Ascending aorta (tissue), 2 donors: ENCODE data around the gene COL26A1. TPM values are rescaled to one million over a fixed set of nuclear protein-coding genes. Genes with fewer than 3 reads are reported as not detected.

ENCODE experiments used
- DNase-seq, 2 donors: peaks; one replicate each; pipeline ENCODE4 v3.0.0-alpha.2; 2019; ENCODE audit warnings: low spot score in 2 of 2
- H3K27ac ChIP-seq, 2 donors: fragments of 200-600 bp; sonication (generic); one replicate each; pipeline ENCODE4 v1.5.1; 2016 to 2017; ENCODE audit warnings: mild to moderate bottlenecking in 1 of 2
- H3K27me3 ChIP-seq: fragments of 200-600 bp; sonication (generic); one replicate; pipeline ENCODE4 v1.5.1; 2017
- H3K36me3 ChIP-seq, 2 donors: fragments of 200-600 bp; sonication (generic); one replicate each; pipeline ENCODE4 v1.5.1; 2016
- H3K4me1 ChIP-seq, 2 donors: fragments of 200-600 bp; sonication (generic); one replicate each; pipeline ENCODE4 v1.5.1; 2016 to 2017; ENCODE audit warnings: mild to moderate bottlenecking in 1 of 2
- H3K4me3 ChIP-seq, 2 donors: fragments of 200-600 bp; sonication (generic); one replicate each; pipeline ENCODE4 v1.5.1; 2016 to 2017; ENCODE audit warnings: mild to moderate bottlenecking in 1 of 2
- H3K9me3 ChIP-seq, 2 donors: fragments of 200-600 bp; sonication (generic); one replicate each; pipeline ENCODE4 v1.5.1; 2016
- intact Hi-C: fragments of 100-400 bp; cut with DNase I; formaldehyde crosslinking; loops from one replicate; pipeline ENCODE4 v1.15.1; 2023
- total RNA-seq: library from RNA; depleted of rRNA; stranded (reverse); fragments of >200 nt; gene quantifications from one replicate; pipeline ENCODE4 v1.1.0, GENCODE V29; 2016
- TF ChIP-seq, protein P1 (sequence below), 3 experiments: fragments of 200-600 bp in 2 of 3; fragments of 450-650 bp in 1 of 3; sonication (generic) in 2 of 3; IDR thresholded peaks; one replicate each; pipeline ENCODE4 v1.5.1; 2016 to 2019; ENCODE audit warnings: antibody characterized with exemption in 3 of 3, mild to moderate bottlenecking in 1 of 3, moderate library complexity in 1 of 3

The COL26A1 gene
- total RNA-seq, 1 donor from 2014 or later: not detected

- no peaks in the 10 kb centered on the region for H3K27me3 ChIP-seq
- H3K4me1 ChIP-seq: no peaks in the 10 kb centered on the region
- TF ChIP-seq, protein P1, sequence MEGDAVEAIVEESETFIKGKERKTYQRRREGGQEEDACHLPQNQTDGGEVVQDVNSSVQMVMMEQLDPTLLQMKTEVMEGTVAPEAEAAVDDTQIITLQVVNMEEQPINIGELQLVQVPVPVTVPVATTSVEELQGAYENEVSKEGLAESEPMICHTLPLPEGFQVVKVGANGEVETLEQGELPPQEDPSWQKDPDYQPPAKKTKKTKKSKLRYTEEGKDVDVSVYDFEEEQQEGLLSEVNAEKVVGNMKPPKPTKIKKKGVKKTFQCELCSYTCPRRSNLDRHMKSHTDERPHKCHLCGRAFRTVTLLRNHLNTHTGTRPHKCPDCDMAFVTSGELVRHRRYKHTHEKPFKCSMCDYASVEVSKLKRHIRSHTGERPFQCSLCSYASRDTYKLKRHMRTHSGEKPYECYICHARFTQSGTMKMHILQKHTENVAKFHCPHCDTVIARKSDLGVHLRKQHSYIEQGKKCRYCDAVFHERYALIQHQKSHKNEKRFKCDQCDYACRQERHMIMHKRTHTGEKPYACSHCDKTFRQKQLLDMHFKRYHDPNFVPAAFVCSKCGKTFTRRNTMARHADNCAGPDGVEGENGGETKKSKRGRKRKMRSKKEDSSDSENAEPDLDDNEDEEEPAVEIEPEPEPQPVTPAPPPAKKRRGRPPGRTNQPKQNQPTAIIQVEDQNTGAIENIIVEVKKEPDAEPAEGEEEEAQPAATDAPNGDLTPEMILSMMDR (IDR thresholded peaks at IDR 0.05): no peak
- H3K36me3 ChIP-seq: no peaks in the 10 kb centered on the region
- no peaks in the 10 kb centered on the region for H3K9me3 ChIP-seq
- intact Hi-C loops: no loop called here
- H3K27ac ChIP-seq: no peak overlapping the region
- no peak for DNase-seq
- H3K4me3 ChIP-seq: peak overlapping the region in 1 of 2 donors; percentile 5
These were observed 79.9 kb downstream of the COL26A1 start for GRCh38 chr7:101442426-101443070.

GRCh38 chr7:101450064-101450463, 87.4 kb downstream of the COL26A1 start:
- Histone ChIP-seq H3K4me3 (no peak overlapping the region), H3K27me3 (no peaks in the 10 kb centered on the region), H3K27ac (no peak overlapping the region), H3K9me3 (no peaks in the 10 kb centered on the region), H3K36me3 (no peaks in the 10 kb centered on the region), H3K4me1 (no peaks in the 10 kb centered on the region)
- no peak for DNase-seq
- TF ChIP-seq, protein P1 (IDR thresholded peaks at IDR 0.05): no peak
- intact Hi-C loops: no loop called here

DNA sequence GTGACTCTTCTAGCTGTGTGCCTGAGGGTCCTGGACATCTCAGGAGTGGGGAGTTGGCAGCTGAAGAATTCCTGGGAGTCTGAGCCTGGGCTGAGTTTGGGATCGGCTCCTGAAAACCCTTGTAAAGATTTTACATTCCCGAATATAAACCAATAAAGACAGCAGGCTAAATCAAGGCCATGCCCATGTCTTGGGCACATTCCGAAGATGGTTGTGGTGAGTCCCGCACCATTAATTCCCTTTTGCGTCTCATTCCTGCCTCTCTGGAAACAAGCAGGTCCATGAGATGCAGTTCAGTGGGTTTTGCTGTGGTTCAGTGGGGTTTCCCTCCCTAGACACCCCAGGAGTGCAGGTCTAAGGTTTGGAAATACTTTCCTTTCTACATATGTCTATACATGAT, 90.9 kb downstream of the COL26A1 start:
- no peaks in the 10 kb centered on the region for H3K4me1 ChIP-seq
- intact Hi-C loops: no loop called here
- no peaks in the 10 kb centered on the region for H3K9me3 ChIP-seq
- no peaks in the 10 kb centered on the region for H3K36me3 ChIP-seq
- TF ChIP-seq, protein P1 (IDR thresholded peaks at IDR 0.05): no peak
- H3K4me3 ChIP-seq: no peak overlapping the region
- no peak for DNase-seq
- no peaks in the 10 kb centered on the region for H3K27me3 ChIP-seq
- H3K27ac ChIP-seq: no peak overlapping the region

DNA sequence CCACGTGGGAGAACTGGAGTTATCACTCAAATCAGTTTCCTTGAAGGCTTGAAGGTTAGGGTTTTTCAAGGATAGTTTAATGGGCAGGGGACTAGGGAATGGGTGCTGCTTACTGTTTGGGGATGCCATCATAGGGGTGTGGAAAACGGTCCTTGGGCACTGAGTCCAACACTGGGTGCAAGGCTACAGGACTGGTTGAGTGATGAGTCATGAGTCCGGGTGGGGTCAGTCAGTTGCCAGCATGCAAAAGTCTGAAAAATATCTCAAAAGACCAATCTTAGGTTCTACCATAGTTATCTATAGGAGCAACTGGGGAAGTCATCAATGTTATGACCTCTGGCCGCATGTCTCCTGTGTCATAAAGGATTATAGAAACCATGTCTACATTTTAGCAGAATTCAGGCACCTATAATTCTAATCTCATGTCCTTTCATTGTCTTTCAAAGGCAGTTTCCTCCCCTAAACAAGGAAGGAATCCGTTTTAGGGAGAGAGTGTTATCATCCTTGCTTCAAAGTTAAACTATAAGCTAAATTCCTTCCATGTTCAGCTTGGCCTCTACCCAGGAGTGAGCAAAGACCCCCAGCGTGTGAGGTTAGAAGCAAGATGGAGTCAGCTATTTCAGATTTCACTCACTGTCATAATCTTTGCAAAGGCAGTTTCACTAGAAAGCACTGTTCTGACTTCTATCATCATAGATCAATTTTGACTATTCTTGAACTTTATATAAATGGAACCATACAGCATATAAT, 94.5 kb downstream of the COL26A1 start:
- H3K4me3 ChIP-seq: no peak overlapping the region
- no peaks in the 10 kb centered on the region for H3K9me3 ChIP-seq
- intact Hi-C loops: no loop called here
- TF ChIP-seq, protein P1 (IDR thresholded peaks at IDR 0.05): no peak
- no peaks in the 10 kb centered on the region for H3K36me3 ChIP-seq
- no peaks in the 10 kb centered on the region for H3K4me1 ChIP-seq
- no peak for DNase-seq
- H3K27me3 ChIP-seq: no peaks in the 10 kb centered on the region
- H3K27ac ChIP-seq: no peak overlapping the region

DNA sequence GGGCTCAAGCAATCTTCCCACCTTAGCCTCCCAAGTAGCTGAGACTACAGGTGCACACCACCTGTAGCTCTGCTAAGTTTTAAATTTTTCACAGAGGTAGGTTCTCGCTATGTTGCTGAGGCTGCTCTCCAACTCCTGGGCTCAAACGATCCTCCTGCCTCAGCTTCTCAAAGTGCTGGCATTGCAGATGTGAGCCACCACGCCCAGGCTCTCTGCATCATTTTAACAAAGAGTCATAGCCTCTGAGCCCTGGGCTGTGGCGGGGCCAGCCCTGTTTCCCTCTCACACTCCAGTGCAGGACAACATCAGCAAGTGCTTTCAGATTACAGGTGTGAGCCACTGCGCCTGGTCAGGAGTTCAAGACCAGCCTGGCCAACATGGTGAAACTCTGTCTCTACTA, 102.5 kb downstream of the COL26A1 start:
- intact Hi-C loops: no loop called here
- no peaks in the 10 kb centered on the region for H3K27me3 ChIP-seq

More for the DNA sequence above, 102.5 kb downstream of the COL26A1 start:
- Histone ChIP-seq H3K4me3 (no peak overlapping the region), H3K4me1 (no peaks in the 10 kb centered on the region), H3K27ac (no peak overlapping the region), H3K36me3 (no peaks in the 10 kb centered on the region), H3K9me3 (no peaks in the 10 kb centered on the region)
- TF ChIP-seq, protein P1 (IDR thresholded peaks at IDR 0.05): no peak
- no peak for DNase-seq
